CD4-positive, CD25-positive, alpha-beta regulatory T cell (primary cell): ENCODE results near the gene TMEM41A. TPM values are rescaled to one million over a fixed set of nuclear protein-coding genes. Genes with fewer than 3 reads are reported as not detected.

Experiments used
- ATAC-seq, 2 donors: fragments of 150-1000 bp; cut with Tn5 transposase; one replicate each; pipeline ENCODE4 v1.10.0; 2021; ENCODE audit warnings: low read depth in 2 of 2, moderate number of reproducible peaks in 2 of 2, moderate library complexity in 1 of 2
- DNase-seq, 3 donors: peaks; one replicate each; pipeline versions ENCODE4 v3.0.0 to v3.0.0-alpha.2; 2012 to 2022; ENCODE audit warnings: mixed read lengths in 1 of 3
- H3K27ac ChIP-seq: one replicate; pipeline ENCODE4 v1.7.0; 2013; ENCODE audit warnings: mild to moderate bottlenecking, low read length; ENCODE audit not compliant: insufficient read depth, poor library complexity, severe bottlenecking
- H3K27me3 ChIP-seq: one replicate; pipeline ENCODE4 v1.7.0; 2013; ENCODE audit warnings: low read length; ENCODE audit not compliant: control insufficient read depth, insufficient read depth
- H3K36me3 ChIP-seq: one replicate; pipeline ENCODE4 v1.7.0; 2013; ENCODE audit warnings: mild to moderate bottlenecking, low read length, moderate library complexity; ENCODE audit not compliant: control insufficient read depth, insufficient read depth
- H3K4me1 ChIP-seq: 2 replicates; pipeline ENCODE4 v1.7.0; 2013; ENCODE audit warnings: mild to moderate bottlenecking, low read length; ENCODE audit not compliant: insufficient read depth, control insufficient read depth, poor library complexity, severe bottlenecking
- H3K4me3 ChIP-seq: one replicate; pipeline ENCODE4 v1.7.0; 2013; ENCODE audit warnings: low read depth, mild to moderate bottlenecking, low read length, moderate library complexity
- H3K9me3 ChIP-seq, 2 experiments: 1 replicate in 1 of 2; 2 replicates in 1 of 2; pipeline ENCODE4 v1.7.0; 2013; ENCODE audit warnings: low read length in 2 of 2, mild to moderate bottlenecking in 1 of 2, moderate library complexity in 1 of 2; ENCODE audit not compliant: control insufficient read depth in 2 of 2
- H3K27ac Mint-ChIP-seq, 3 donors: one replicate each; pipeline ENCODE4 v1.8.0; 2020 to 2022; ENCODE audit warnings: mild to moderate bottlenecking in 3 of 3, mixed read lengths in 3 of 3, moderate library complexity in 2 of 3
- H3K27me3 Mint-ChIP-seq: one replicate; pipeline ENCODE4 v1.8.0; 2022; ENCODE audit warnings: mild to moderate bottlenecking, mixed read lengths
- H3K36me3 Mint-ChIP-seq: one replicate; pipeline ENCODE4 v1.8.0; 2020; ENCODE audit warnings: mixed read lengths
- H3K4me1 Mint-ChIP-seq, 4 donors: one replicate each; pipeline ENCODE4 v1.8.0; 2020 to 2022; ENCODE audit warnings: mixed read lengths in 4 of 4, mild to moderate bottlenecking in 1 of 4
- H3K4me3 Mint-ChIP-seq, 4 donors: one replicate each; pipeline ENCODE4 v1.8.0; 2020 to 2022; ENCODE audit warnings: mild to moderate bottlenecking in 4 of 4, mixed read lengths in 4 of 4, moderate library complexity in 3 of 4
- H3K9me3 Mint-ChIP-seq, 7 donors: one replicate each; pipeline ENCODE4 v1.8.0; 2020 to 2022; ENCODE audit warnings: mixed read lengths in 7 of 7, mild to moderate bottlenecking in 3 of 7, moderate library complexity in 2 of 7
- polyA plus RNA-seq, 4 donors: library from polyadenylated mRNA; unstranded; fragments of 300-500 nt; fragmentation: Illumina TruSeq; gene quantifications; one replicate each; pipeline ENCODE4 v1.2.3, GENCODE V29; 2021
- total RNA-seq: library from RNA; stranded (reverse); gene quantifications from one replicate; pipeline ENCODE4 v1.2.3, GENCODE V29; 2022

TMEM41A gene
- 22.0 TPM for total RNA-seq
- 10 to 100 TPM; 18.6 to 42.8 (median 22.7) TPM for polyA plus RNA-seq

DNA sequence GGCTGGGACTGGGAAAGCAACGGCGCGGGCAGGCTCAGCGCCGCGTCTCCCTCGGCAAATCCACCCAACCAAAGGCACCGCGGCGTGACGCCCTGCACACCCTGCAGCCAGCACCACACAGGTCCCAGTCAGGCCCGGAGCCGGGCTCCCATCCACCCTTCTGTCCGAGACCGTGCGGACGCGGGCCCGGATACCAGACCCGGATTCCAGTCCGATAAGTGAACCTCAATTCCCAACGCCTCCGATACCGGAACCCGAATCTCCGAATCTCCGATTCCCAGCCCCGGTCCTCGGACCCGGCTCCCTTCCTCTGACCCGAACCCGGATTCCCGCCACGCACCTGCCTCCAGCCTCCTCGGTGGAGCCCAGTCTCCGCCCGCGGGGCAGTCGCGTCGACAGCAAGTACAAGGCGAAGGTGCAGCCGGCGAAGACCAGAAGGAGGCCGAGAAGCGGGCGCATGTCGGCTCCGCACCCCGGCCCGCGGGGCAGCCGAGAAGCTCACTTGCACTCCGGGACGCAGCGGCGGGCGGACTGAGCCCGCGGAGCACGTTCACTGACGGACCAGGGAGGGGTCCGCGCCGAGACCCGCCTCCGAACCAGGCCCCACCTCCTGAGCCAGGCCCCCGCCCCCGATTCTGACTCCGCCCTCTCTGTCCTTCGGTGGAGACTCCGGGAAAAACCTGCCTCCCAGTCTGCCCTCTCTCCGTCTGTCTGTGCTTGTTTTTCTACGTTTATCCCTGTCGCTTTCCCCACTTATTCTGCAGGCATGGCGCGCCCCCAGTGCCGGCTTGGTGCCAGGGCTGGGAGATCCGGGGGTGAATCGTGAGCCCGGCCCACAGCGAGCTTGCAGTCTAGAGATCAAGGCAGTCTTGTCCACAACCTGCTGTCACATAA is at the start of gene TMEM41A:
TMEM41A (minus strand) TSS at position 533 of the 894 bp plus-strand sequence; CDS start at position 459, 74 bp downstream.
- Mint-ChIP-seq H3K4me3 (peak within 1 kb of the TSS; percentile 94 to 98 (median 96)), H3K4me1 (peaks cover 14 to 48% (median 15%) of the 10 kb centered on the region in 4 donors), H3K27ac (peak within 1 kb of the TSS; percentile 88 to 94 (median 94)), H3K9me3 (no peaks in the 10 kb centered on the region), H3K36me3 (peaks cover 17% of the 10 kb centered on the region), H3K27me3 (peaks cover 15% of the 10 kb centered on the region)
- H3K4me3 ChIP-seq: peak within 1 kb of the TSS; percentile 83
- DNase-seq (peak; percentile 77 to 92 (median 85)), ATAC-seq (peak; percentile 98)
- peaks cover 27% of the 10 kb centered on the region for H3K36me3 ChIP-seq
- peaks cover 20% of the 10 kb centered on the region for H3K4me1 ChIP-seq
- H3K9me3 ChIP-seq: no peaks in the 10 kb centered on the region
- H3K27me3 ChIP-seq: no peaks in the 10 kb centered on the region
- peak within 1 kb of the TSS; percentile 44 for H3K27ac ChIP-seq

DNA sequence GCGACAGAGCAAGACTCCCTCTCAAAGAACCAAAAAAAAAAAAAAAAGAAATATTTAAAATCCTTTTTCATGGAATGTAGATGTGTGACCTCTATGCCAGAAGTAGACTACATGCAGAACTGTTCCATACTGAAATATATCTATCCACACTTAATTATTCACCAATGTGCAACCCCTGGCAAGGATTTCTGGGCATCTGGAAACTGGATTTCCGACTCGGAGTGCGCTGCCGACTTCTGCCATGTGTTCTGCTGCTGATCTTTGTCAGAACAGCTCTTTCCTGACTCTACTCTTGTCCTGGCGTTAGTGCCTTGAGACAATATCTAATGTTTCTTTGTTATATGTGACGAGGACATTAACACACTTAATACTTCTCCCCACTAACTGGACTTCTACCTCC is 41.9 kb upstream of the TMEM41A start:
- H3K4me1 Mint-ChIP-seq: peaks cover 5% of the 10 kb centered on the region in 4 donors
- Histone ChIP-seq H3K27me3 (no peaks in the 10 kb centered on the region), H3K4me1 (no peaks in the 10 kb centered on the region), H3K27ac (no peak overlapping the region), H3K4me3 (no peak overlapping the region), H3K9me3 (no peaks in the 10 kb centered on the region), H3K36me3 (no peaks in the 10 kb centered on the region)
- no peak for ATAC-seq
- no peak for DNase-seq
- H3K27me3 Mint-ChIP-seq: peaks cover 14% of the 10 kb centered on the region
- peaks cover 0 to 1% (median 0%) of the 10 kb centered on the region in 7 donors for H3K9me3 Mint-ChIP-seq
- H3K4me3 Mint-ChIP-seq: no peak overlapping the region
- no peak overlapping the region for H3K27ac Mint-ChIP-seq
- no peaks in the 10 kb centered on the region for H3K36me3 Mint-ChIP-seq

DNA sequence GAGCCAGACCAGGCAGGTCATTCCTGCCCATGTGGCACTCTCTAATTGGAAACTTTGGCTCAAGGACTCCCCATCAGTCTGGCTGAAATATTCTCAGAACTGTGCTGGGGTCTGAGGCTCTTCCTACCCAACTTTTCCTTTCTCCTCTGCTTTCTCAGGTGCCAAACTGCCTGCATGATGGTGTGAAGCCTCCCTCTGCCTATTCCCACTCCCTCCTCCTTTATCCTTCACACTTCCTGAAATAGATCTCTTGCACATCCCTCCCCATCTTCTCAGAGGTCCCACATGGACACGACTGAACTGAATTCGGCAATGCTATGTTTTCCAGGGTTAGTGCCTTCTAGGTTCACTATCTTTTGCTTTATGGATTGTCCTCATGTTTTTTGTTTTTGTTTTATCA is 41.1 kb upstream of the TMEM41A start:
- Histone ChIP-seq H3K4me3 (no peak overlapping the region), H3K27me3 (no peaks in the 10 kb centered on the region), H3K27ac (no peak overlapping the region), H3K9me3 (no peaks in the 10 kb centered on the region), H3K36me3 (no peaks in the 10 kb centered on the region), H3K4me1 (no peaks in the 10 kb centered on the region)
- H3K4me1 Mint-ChIP-seq: peaks cover 5% of the 10 kb centered on the region in 4 donors
- ATAC-seq (no peak), DNase-seq (no peak)
- H3K4me3 Mint-ChIP-seq: no peak overlapping the region
- no peak overlapping the region for H3K27ac Mint-ChIP-seq
- H3K27me3 Mint-ChIP-seq: peaks cover 14% of the 10 kb centered on the region
- peaks cover 0 to 1% (median 0%) of the 10 kb centered on the region in 7 donors for H3K9me3 Mint-ChIP-seq
- H3K36me3 Mint-ChIP-seq: no peaks in the 10 kb centered on the region

DNA sequence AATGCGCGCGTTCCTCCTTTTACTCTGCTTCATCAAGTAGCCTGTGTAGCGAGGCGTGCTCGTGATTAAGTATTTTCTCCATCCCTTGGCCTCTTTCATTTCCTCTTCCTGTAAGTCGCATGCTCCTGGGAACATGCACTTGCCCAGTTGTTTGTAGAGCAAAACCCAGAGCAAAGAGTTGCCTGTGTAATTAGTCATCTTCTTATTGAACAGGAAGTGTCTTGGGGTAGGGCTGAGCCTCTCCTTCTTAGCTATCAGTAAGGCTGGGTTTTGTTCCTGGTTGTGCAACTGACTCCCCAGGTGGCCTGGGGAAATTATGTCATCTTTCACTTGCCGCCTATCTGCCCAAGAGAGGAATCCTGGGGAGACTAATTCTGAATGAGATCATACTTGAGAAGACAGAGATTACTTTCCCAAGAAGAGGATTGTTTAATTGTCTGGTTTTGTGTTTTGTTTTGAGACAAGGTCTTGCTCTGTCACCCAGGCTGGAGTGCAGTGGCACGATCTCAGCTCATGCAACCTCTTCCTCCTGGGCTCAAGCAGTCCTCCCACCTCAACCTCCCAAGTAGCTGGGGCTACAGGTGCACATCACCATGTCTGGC is 38.6 kb upstream of the TMEM41A start:
- H3K27me3 Mint-ChIP-seq: peaks cover 14% of the 10 kb centered on the region
- Histone ChIP-seq H3K27ac (no peak overlapping the region), H3K4me1 (no peaks in the 10 kb centered on the region), H3K27me3 (no peaks in the 10 kb centered on the region), H3K9me3 (no peaks in the 10 kb centered on the region), H3K36me3 (no peaks in the 10 kb centered on the region), H3K4me3 (no peak overlapping the region)
- peak; percentile 71 for ATAC-seq
- peak in 1 of 3 donors; percentile 75 for DNase-seq
- no peaks in the 10 kb centered on the region for H3K9me3 Mint-ChIP-seq
- peaks cover 5% of the 10 kb centered on the region in 4 donors for H3K4me1 Mint-ChIP-seq
- H3K27ac Mint-ChIP-seq: peak overlapping the region in 2 of 3 donors; percentile 57 to 64
- H3K4me3 Mint-ChIP-seq: no peak overlapping the region
- H3K36me3 Mint-ChIP-seq: no peaks in the 10 kb centered on the region

DNA sequence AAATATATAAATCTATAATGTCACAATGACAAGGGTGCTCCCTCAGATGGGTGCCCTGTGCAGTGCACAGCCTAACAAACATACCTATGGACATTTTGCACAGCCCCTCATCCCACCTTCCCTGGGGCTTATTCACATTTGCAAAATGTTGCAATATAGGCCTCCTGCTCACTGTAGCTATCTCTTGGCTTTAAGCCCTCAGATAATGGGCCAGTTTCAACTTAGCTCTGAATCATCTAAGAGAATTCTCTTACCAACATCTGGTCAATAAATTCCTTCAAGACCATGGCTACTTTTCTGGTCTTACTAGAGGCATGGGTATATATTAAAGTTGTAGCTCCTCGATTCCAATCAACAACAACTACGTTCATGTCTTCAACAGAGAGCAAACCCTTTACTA is 35.7 kb upstream of the TMEM41A start:
- H3K4me1 ChIP-seq: no peaks in the 10 kb centered on the region
- Mint-ChIP-seq H3K4me3 (no peak overlapping the region), H3K36me3 (no peaks in the 10 kb centered on the region), H3K4me1 (peaks cover 5% of the 10 kb centered on the region in 4 donors), H3K9me3 (no peaks in the 10 kb centered on the region), H3K27me3 (no peaks in the 10 kb centered on the region), H3K27ac (no peak overlapping the region)
- H3K27ac ChIP-seq: no peak overlapping the region
- H3K9me3 ChIP-seq: no peaks in the 10 kb centered on the region
- H3K4me3 ChIP-seq: no peak overlapping the region
- no peak for DNase-seq
- ATAC-seq: no peak
- H3K27me3 ChIP-seq: no peaks in the 10 kb centered on the region
- H3K36me3 ChIP-seq: no peaks in the 10 kb centered on the region

DNA sequence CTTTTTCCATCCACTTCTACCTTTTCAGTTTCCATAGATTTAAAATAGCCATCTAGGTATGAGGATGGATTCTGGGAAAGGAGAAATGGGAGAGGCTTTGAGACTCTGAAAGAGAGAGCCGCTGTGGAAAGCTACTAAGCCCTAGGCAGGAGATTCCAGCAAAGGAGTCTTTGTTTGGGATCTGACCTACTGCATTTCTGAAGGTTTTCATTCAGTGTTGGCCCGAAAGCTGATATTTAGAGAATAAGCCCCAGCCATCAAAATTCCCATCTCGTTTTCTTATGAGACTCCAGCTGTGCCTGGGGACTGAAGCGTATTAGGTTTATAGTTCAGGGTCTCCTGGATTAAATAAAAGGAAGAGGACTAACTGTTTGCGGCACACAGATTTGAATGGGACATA is 34.1 kb upstream of the TMEM41A start:
- no peaks in the 10 kb centered on the region for H3K9me3 Mint-ChIP-seq
- peaks cover 5% of the 10 kb centered on the region for H3K27me3 Mint-ChIP-seq
- H3K36me3 Mint-ChIP-seq: no peaks in the 10 kb centered on the region
- no peak overlapping the region for H3K27ac Mint-ChIP-seq
- H3K27me3 ChIP-seq: no peaks in the 10 kb centered on the region
- no peaks in the 10 kb centered on the region for H3K9me3 ChIP-seq
- ATAC-seq (no peak), DNase-seq (no peak)
- H3K36me3 ChIP-seq: no peaks in the 10 kb centered on the region
- H3K27ac ChIP-seq: no peak overlapping the region
- H3K4me3 Mint-ChIP-seq: no peak overlapping the region
- H3K4me1 ChIP-seq: no peaks in the 10 kb centered on the region
- H3K4me3 ChIP-seq: no peak overlapping the region
- H3K4me1 Mint-ChIP-seq: peaks cover 5% of the 10 kb centered on the region in 4 donors

DNA sequence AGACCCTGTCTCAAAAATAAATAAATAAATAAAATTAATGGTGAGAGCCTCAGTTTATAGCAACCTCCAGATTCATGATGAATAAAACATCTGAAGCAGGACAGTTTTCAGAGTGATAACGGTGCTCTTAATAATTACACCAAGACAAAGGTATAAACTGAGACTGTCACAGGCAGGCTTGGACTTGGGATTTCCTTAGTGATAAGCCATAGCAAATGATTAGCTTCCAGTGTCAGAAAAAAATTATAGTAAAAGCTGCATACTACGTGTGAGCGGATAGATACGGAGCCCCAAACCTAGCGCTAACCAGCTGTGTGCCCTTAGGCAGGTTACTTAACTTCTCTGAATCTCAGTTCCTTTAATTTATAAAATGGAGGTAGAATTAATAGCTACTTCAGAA is 32.0 kb upstream of the TMEM41A start:
- Histone ChIP-seq H3K36me3 (no peaks in the 10 kb centered on the region), H3K27ac (no peak overlapping the region), H3K4me3 (no peak overlapping the region), H3K27me3 (no peaks in the 10 kb centered on the region), H3K4me1 (no peaks in the 10 kb centered on the region), H3K9me3 (no peaks in the 10 kb centered on the region)
- ATAC-seq (no peak), DNase-seq (no peak)
- Mint-ChIP-seq H3K36me3 (no peaks in the 10 kb centered on the region), H3K4me1 (no peaks in the 10 kb centered on the region), H3K27me3 (peaks cover 5% of the 10 kb centered on the region), H3K27ac (no peak overlapping the region), H3K4me3 (no peak overlapping the region), H3K9me3 (peaks cover 0 to 1% (median 0%) of the 10 kb centered on the region in 7 donors)
